H9 (cell line): Measurements from ENCODE around the gene SCYGR4. TPM values are rescaled to one million over a fixed set of nuclear protein-coding genes. Genes with fewer than 3 reads are reported as not detected.

Experiments
- DNase-seq: peaks from one replicate; pipeline ENCODE4 v3.0.0-alpha.2; 2017
- H2AFZ ChIP-seq: one replicate; pipeline ENCODE4 v1.6.1; 2013; ENCODE audit warnings: mild to moderate bottlenecking, low read length, control low read depth, moderate library complexity
- H2AK5ac ChIP-seq: 2 replicates; pipeline ENCODE4 v1.6.1; 2013; ENCODE audit warnings: low read length, control low read depth, mixed read lengths; ENCODE audit not compliant: insufficient read length
- H2BK120ac ChIP-seq: one replicate; pipeline ENCODE4 v1.6.1; 2013; ENCODE audit warnings: low read depth, mild to moderate bottlenecking, low read length, control low read depth, inconsistent platforms; ENCODE audit not compliant: poor library complexity, severe bottlenecking
- H2BK12ac ChIP-seq: 2 replicates; pipeline ENCODE4 v1.6.1; 2013; ENCODE audit warnings: low read length, control low read depth, mixed read lengths, low read depth; ENCODE audit not compliant: insufficient read length
- H2BK15ac ChIP-seq: 2 replicates; pipeline ENCODE4 v1.6.1; 2013; ENCODE audit warnings: low read depth, low read length, control low read depth
- H2BK20ac ChIP-seq: one replicate; pipeline ENCODE4 v1.6.1; 2013; ENCODE audit warnings: low read depth, mild to moderate bottlenecking, low read length, control low read depth, inconsistent platforms; ENCODE audit not compliant: poor library complexity, severe bottlenecking
- H2BK5ac ChIP-seq: 2 replicates; pipeline ENCODE4 v1.6.1; 2013; ENCODE audit warnings: low read length, control low read depth, mixed read lengths; ENCODE audit not compliant: insufficient read length
- H3K14ac ChIP-seq: 2 replicates; pipeline ENCODE4 v1.6.1; 2013; ENCODE audit warnings: low read length, control low read depth; ENCODE audit not compliant: insufficient read depth
- H3K18ac ChIP-seq: 2 replicates; pipeline ENCODE4 v1.6.1; 2013; ENCODE audit warnings: low read depth, mild to moderate bottlenecking, mixed read lengths, low read length, control low read depth; ENCODE audit not compliant: insufficient read length
- H3K23ac ChIP-seq: 2 replicates; pipeline ENCODE4 v1.6.1; 2013; ENCODE audit warnings: low read length, control low read depth, mixed read lengths, low read depth; ENCODE audit not compliant: insufficient read length
- H3K23me2 ChIP-seq: 2 replicates; pipeline ENCODE4 v1.6.1; 2013; ENCODE audit warnings: low read depth, mild to moderate bottlenecking, mixed read lengths, low read length, control low read depth; ENCODE audit not compliant: insufficient read length, poor library complexity, severe bottlenecking
- H3K27ac ChIP-seq: 2 replicates; pipeline ENCODE4 v1.5.1; 2013; ENCODE audit warnings: low read length, control low read depth, mixed read lengths, low read depth; ENCODE audit not compliant: insufficient read length
- H3K27me3 ChIP-seq: 2 replicates; pipeline ENCODE4 v1.6.1; 2013; ENCODE audit warnings: low read length, control low read depth, inconsistent platforms; ENCODE audit not compliant: insufficient read depth
- H3K4ac ChIP-seq: 2 replicates; pipeline ENCODE4 v1.6.1; 2013; ENCODE audit warnings: low read depth, mild to moderate bottlenecking, control low read depth, inconsistent platforms, low read length, moderate library complexity
- H3K4me1 ChIP-seq: 2 replicates; pipeline ENCODE4 v1.6.1; 2013; ENCODE audit warnings: low read length, control low read depth, inconsistent platforms; ENCODE audit not compliant: insufficient read depth
- H3K4me2 ChIP-seq: 2 replicates; pipeline ENCODE4 v1.6.1; 2013; ENCODE audit warnings: low read length, control low read depth, mixed read lengths; ENCODE audit not compliant: insufficient read length, insufficient read depth
- H3K56ac ChIP-seq: 2 replicates; pipeline ENCODE4 v1.6.1; 2013; ENCODE audit warnings: low read depth, mild to moderate bottlenecking, mixed read lengths, low read length, control low read depth; ENCODE audit not compliant: insufficient read length
- H3K79me1 ChIP-seq: 2 replicates; pipeline ENCODE4 v1.6.1; 2013; ENCODE audit warnings: low read depth, mild to moderate bottlenecking, moderate library complexity, low read length, control low read depth, inconsistent platforms; ENCODE audit not compliant: insufficient read depth, poor library complexity, severe bottlenecking
- H3K79me2 ChIP-seq: 2 replicates; pipeline ENCODE4 v1.6.1; 2013; ENCODE audit warnings: low read length, control low read depth, inconsistent platforms; ENCODE audit not compliant: insufficient read depth
- H3K9ac ChIP-seq: 2 replicates; pipeline ENCODE4 v1.6.1; 2013; ENCODE audit warnings: low read length, control low read depth, mixed read lengths; ENCODE audit not compliant: insufficient read length; ENCODE audit errors: extremely low read depth
- H3K9me3 ChIP-seq: one replicate; pipeline ENCODE4 v1.6.1; 2013; ENCODE audit warnings: low read depth, low read length, inconsistent platforms; ENCODE audit not compliant: control insufficient read depth
- H3T11ph ChIP-seq: one replicate; pipeline ENCODE4 v1.6.1; 2013; ENCODE audit warnings: mild to moderate bottlenecking, low read length, control low read depth, inconsistent platforms
- H4K20me1 ChIP-seq: one replicate; pipeline ENCODE4 v1.6.1; 2013; ENCODE audit not compliant: control insufficient read depth, insufficient read length, insufficient read depth
- H4K5ac ChIP-seq: 2 replicates; pipeline ENCODE4 v1.6.1; 2013; ENCODE audit warnings: low read depth, mild to moderate bottlenecking, mixed read lengths, low read length, control low read depth; ENCODE audit not compliant: insufficient read length
- H4K8ac ChIP-seq: replicated peaks from 2 replicates; pipeline ENCODE4 v1.6.1; 2013; ENCODE audit warnings: low read length, control low read depth, mixed read lengths, low read depth; ENCODE audit not compliant: insufficient read length
- H4K91ac ChIP-seq: 2 replicates; pipeline ENCODE4 v1.6.1; 2013; ENCODE audit warnings: low read depth, mild to moderate bottlenecking, moderate library complexity, mixed read lengths, low read length, control low read depth; ENCODE audit not compliant: insufficient read length
- H3K27ac Mint-ChIP-seq, 3 experiments: 2 replicates in 2 of 3; 3 replicates in 1 of 3; pipeline ENCODE4 v1.8.0; 2020 to 2021; ENCODE audit warnings: mixed read lengths in 3 of 3, mild to moderate bottlenecking in 1 of 3, moderate library complexity in 1 of 3
- H3K27me3 Mint-ChIP-seq: 2 replicates; pipeline ENCODE4 v1.8.0; 2021; ENCODE audit warnings: low read depth, mild to moderate bottlenecking, moderate library complexity, mixed read lengths
- H3K36me3 Mint-ChIP-seq, 3 experiments: 2 replicates in 2 of 3; 3 replicates in 1 of 3; pipeline ENCODE4 v1.8.0; 2020 to 2021; ENCODE audit warnings: low read depth in 3 of 3, mixed read lengths in 3 of 3; ENCODE audit not compliant: insufficient read depth in 1 of 3
- H3K4me1 Mint-ChIP-seq, 2 experiments: 2 replicates each; pipeline ENCODE4 v1.8.0; 2020; ENCODE audit warnings: mixed read lengths in 2 of 2
- H3K4me3 Mint-ChIP-seq, 2 experiments: 2 replicates in 1 of 2; 3 replicates in 1 of 2; pipeline ENCODE4 v1.8.0; 2020 to 2021; ENCODE audit warnings: mild to moderate bottlenecking in 2 of 2, mixed read lengths in 2 of 2, moderate library complexity in 1 of 2
- H3K9me3 Mint-ChIP-seq, 2 experiments: 2 replicates in 1 of 2; 3 replicates in 1 of 2; pipeline ENCODE4 v1.8.0; 2020; ENCODE audit warnings: mild to moderate bottlenecking in 2 of 2, mixed read lengths in 2 of 2, moderate library complexity in 1 of 2
- WGBS: extraction: QIAGEN DNeasy Blood & Tissue Kit; methylation state at CpG from one replicate; pipeline ENCODE4 v1.1.7; 2013; ENCODE audit warnings: missing lambda C conversion rate, low lambda C conversion rate, mixed read lengths; ENCODE audit not compliant: insufficient read length; ENCODE audit errors: extremely low coverage; 5-methylcytosine and 5-hydroxymethylcytosine counted together
- total RNA-seq: library from RNA; stranded (reverse); gene quantifications from 2 replicates; pipeline ENCODE4 v1.2.1, GENCODE V29; 2021
- TF ChIP-seq, protein P1 (sequence below): fragments of 200-600 bp; sonication (generic); conservative IDR thresholded peaks from 3 replicates; pipeline ENCODE4 v1.8.0; 2021; ENCODE audit warnings: antibody characterized with exemption, mild to moderate bottlenecking

The SCYGR4 gene
- total RNA-seq, 1 experiment from 2014 or later = not detected

DNA sequence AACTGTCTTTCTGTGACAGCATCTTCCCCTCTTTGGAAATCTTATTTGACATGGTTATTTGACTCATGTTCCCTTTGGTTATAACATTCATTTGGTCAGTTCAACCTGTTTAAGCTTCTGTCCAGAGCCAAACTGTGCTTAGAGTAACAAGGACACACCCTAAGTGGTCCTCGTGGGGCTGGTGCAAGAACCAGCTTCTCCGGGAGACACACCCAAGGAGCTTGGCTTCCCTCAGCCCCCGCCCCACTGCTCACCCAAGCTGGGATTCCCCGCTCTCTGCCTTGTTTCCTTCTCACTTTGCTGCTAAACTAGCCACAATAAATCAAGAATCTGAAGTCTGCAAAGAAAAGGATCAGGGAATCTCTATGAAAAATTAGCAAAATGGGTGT, 4.0 kb upstream of the SCYGR4 start:
- no peak for DNase-seq
- Histone ChIP-seq H2BK120ac (no peak overlapping the region), H3K4me1 (0 out of 2 replicates have a peak, but pooled peaks cover 5% of the 10 kb centered on the region), H3K23me2 (no peaks in the 10 kb centered on the region), H3K79me2 (no peaks in the 10 kb centered on the region), H4K91ac (no peak overlapping the region), H3K27ac (no peak overlapping the region), H3K4ac (no peak overlapping the region), H2AFZ (no peak overlapping the region), H3K79me1 (no peaks in the 10 kb centered on the region), H3K56ac (no peak overlapping the region), H2BK20ac (no peak overlapping the region), H2AK5ac (no peak overlapping the region), H2BK12ac (no peak overlapping the region), H3K18ac (no peak overlapping the region), H3K23ac (no peak overlapping the region), H3K14ac (no peak overlapping the region), H2BK15ac (no peak overlapping the region), H4K5ac (no peak overlapping the region), H2BK5ac (no peak overlapping the region), H4K20me1 (no peaks in the 10 kb centered on the region), H3K9me3 (no peaks in the 10 kb centered on the region), H3K4me2 (no peak overlapping the region), H4K8ac (no peak overlapping the region), H3K9ac (no peak overlapping the region), H3T11ph (no peak overlapping the region), H3K27me3 (no peaks in the 10 kb centered on the region; the same call in 1 of the 2 replicates)
- Mint-ChIP-seq H3K4me1 (peaks cover 16 to 18% of the 10 kb centered on the region in 2 experiments), H3K4me3 (no peak overlapping the region), H3K27ac (no peak overlapping the region), H3K27me3 (peaks cover 10% of the 10 kb centered on the region), H3K9me3 (no peaks in the 10 kb centered on the region; a peak in 1 of 5 replicates), H3K36me3 (no peaks in the 10 kb centered on the region; a peak in 1 of 7 replicates)
- TF ChIP-seq, protein P1, sequence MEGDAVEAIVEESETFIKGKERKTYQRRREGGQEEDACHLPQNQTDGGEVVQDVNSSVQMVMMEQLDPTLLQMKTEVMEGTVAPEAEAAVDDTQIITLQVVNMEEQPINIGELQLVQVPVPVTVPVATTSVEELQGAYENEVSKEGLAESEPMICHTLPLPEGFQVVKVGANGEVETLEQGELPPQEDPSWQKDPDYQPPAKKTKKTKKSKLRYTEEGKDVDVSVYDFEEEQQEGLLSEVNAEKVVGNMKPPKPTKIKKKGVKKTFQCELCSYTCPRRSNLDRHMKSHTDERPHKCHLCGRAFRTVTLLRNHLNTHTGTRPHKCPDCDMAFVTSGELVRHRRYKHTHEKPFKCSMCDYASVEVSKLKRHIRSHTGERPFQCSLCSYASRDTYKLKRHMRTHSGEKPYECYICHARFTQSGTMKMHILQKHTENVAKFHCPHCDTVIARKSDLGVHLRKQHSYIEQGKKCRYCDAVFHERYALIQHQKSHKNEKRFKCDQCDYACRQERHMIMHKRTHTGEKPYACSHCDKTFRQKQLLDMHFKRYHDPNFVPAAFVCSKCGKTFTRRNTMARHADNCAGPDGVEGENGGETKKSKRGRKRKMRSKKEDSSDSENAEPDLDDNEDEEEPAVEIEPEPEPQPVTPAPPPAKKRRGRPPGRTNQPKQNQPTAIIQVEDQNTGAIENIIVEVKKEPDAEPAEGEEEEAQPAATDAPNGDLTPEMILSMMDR = no peak
- no CpG with 5 or more reads among the region's 4 CpGs for WGBS
